ENCODE measurements around the gene ENDOD1. TPM values are rescaled to one million over a fixed set of nuclear protein-coding genes. Genes with fewer than 3 reads are reported as not detected.

ENDOD1 gene
- total RNA-seq, 1 donor from 2014 or later, result 36.7 TPM

- no peak for DNase-seq (ENCODE audit: low spot score)
Observed at GRCh38 chr11:95175818-95176380, 86.3 kb downstream of the ENDOD1 start.

Other genes starting within 250 kb of the ENDOD1 start
- 58.5 TPM for gene CWC15, start 116.3 kb upstream of the ENDOD1 start, total RNA-seq
- gene KDM4D, start 116.1 kb upstream of the ENDOD1 start, total RNA-seq, result 1.2 TPM
- gene KDM4E, start 64.6 kb upstream of the ENDOD1 start, total RNA-seq, result not detected
- not detected for gene KDM4F, start 40.4 kb upstream of the ENDOD1 start, total RNA-seq
- gene SRSF8, start 22.9 kb upstream of the ENDOD1 start, total RNA-seq, result 58.0 TPM
- gene SESN3, start 141.4 kb downstream of the ENDOD1 start, total RNA-seq, result 35.1 TPM